ENCODE measurements around the gene ADH1C. TPM values are rescaled to one million over a fixed set of nuclear protein-coding genes. Genes with fewer than 3 reads are reported as not detected.

Gene ADH1C
- total RNA-seq, 1 experiment from 2014 or later: not detected

DNA sequence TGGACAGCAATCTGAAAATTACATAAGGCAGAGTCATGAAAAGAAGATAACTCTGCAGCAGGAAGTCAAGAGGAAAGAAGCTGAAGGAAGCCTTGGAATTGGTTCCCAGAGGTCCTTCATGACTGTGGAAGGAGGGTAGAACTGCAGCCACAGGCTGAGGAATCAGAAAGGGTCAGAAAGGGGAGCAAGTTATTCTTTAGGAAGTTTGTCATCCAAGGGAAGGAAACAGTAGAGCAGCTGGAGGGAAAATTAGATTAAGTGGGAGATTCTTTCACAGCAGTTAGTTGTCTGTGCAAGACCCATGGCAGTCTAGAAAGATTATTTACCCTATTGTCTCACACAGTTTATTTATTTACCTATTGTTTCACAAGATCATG, 9.3 kb upstream of the ADH1C start:
- no peaks in the 10 kb centered on the region for H3K9me3 ChIP-seq (ENCODE audit: control insufficient read depth, insufficient read depth, low read depth, low read length)
- in situ Hi-C loops (cut with HindIII; ENCODE audit: low pct_unique_long_range_greater_than_20kb, low sequenced_read_pairs) (no loop called here), intact Hi-C loops (cut with micrococcal nuclease; ENCODE audit: unreplicated experiment) (no loop called here)
- ChIA-PET CTCF (no interaction called here), POLR2A (no interaction called here)
- no peaks in the 10 kb centered on the region for H3K27me3 ChIP-seq (ENCODE audit: control insufficient read depth, insufficient read depth, low read length)
- H3K27ac ChIP-seq (ENCODE audit: low read length): no peak overlapping the region
- no peaks in the 10 kb centered on the region for H3K4me1 ChIP-seq (ENCODE audit: control insufficient read depth, insufficient read depth, low read length)
- DNase-seq (ENCODE audit: low read depth, low spot score) (no peak), ATAC-seq (no peak)
- no peaks in the 10 kb centered on the region for H3K36me3 ChIP-seq (ENCODE audit: control insufficient read depth, insufficient read depth, low read length)
- H3K4me3 ChIP-seq (ENCODE audit: low read depth in 2 of 2, low read length in 2 of 2): no peak overlapping the region
- BruUV-seq (replicated peaks): no TSS peak
- TF ChIP-seq, protein P1, sequence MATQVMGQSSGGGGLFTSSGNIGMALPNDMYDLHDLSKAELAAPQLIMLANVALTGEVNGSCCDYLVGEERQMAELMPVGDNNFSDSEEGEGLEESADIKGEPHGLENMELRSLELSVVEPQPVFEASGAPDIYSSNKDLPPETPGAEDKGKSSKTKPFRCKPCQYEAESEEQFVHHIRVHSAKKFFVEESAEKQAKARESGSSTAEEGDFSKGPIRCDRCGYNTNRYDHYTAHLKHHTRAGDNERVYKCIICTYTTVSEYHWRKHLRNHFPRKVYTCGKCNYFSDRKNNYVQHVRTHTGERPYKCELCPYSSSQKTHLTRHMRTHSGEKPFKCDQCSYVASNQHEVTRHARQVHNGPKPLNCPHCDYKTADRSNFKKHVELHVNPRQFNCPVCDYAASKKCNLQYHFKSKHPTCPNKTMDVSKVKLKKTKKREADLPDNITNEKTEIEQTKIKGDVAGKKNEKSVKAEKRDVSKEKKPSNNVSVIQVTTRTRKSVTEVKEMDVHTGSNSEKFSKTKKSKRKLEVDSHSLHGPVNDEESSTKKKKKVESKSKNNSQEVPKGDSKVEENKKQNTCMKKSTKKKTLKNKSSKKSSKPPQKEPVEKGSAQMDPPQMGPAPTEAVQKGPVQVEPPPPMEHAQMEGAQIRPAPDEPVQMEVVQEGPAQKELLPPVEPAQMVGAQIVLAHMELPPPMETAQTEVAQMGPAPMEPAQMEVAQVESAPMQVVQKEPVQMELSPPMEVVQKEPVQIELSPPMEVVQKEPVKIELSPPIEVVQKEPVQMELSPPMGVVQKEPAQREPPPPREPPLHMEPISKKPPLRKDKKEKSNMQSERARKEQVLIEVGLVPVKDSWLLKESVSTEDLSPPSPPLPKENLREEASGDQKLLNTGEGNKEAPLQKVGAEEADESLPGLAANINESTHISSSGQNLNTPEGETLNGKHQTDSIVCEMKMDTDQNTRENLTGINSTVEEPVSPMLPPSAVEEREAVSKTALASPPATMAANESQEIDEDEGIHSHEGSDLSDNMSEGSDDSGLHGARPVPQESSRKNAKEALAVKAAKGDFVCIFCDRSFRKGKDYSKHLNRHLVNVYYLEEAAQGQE (IDR thresholded peaks at IDR 0.05; ENCODE audit: insufficient read depth in 1 of 2, low read depth in 2 of 2, low read length in 1 of 2): no peak
- no peak for TF ChIP-seq TCF7L2 (IDR thresholded peaks at IDR 0.05; ENCODE audit: low read depth, low read length)
- no peak for TF ChIP-seq POLR2AphosphoS5 (IDR thresholded peaks at IDR 0.05; ENCODE audit: low read depth, low read length)
- no peak for TF ChIP-seq SIN3A (IDR thresholded peaks at IDR 0.05; ENCODE audit: borderline replicate concordance, insufficient read depth, low read depth, low read length)
- TF ChIP-seq, protein P2, sequence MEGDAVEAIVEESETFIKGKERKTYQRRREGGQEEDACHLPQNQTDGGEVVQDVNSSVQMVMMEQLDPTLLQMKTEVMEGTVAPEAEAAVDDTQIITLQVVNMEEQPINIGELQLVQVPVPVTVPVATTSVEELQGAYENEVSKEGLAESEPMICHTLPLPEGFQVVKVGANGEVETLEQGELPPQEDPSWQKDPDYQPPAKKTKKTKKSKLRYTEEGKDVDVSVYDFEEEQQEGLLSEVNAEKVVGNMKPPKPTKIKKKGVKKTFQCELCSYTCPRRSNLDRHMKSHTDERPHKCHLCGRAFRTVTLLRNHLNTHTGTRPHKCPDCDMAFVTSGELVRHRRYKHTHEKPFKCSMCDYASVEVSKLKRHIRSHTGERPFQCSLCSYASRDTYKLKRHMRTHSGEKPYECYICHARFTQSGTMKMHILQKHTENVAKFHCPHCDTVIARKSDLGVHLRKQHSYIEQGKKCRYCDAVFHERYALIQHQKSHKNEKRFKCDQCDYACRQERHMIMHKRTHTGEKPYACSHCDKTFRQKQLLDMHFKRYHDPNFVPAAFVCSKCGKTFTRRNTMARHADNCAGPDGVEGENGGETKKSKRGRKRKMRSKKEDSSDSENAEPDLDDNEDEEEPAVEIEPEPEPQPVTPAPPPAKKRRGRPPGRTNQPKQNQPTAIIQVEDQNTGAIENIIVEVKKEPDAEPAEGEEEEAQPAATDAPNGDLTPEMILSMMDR (IDR thresholded peaks at IDR 0.05): no peak

DNA sequence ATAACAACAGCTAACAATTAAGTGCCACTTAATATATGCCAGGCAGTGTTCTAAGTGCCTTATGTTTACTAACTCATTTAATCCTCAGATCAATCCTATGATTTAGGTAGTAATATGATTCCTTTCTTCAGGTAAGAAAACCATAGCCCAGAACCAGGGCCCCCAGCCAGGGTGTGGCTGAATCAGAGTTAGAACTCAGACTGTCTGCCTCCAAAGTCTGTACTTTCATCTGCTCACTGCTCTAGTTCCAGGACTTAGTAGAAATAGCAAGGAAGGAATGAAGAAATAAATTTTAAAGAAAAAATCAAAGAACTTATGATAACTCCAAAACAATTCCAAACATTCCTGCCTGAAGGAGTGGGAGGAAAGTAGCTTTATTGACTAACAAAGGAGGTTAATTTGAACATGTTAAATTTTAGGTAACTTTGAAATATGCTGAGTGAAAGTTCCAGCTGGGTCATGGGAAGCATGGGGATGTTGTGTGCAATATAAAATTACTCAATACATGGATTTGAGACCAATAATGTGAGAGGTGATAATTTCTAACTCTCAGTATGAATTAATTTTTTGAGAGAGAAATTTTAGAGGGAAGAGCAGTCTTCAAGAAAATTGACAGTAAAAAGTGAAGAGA, 8.8 kb upstream of the ADH1C start:
- Histone ChIP-seq H3K36me3 (ENCODE audit: control insufficient read depth, insufficient read depth, low read length) (no peaks in the 10 kb centered on the region), H3K4me3 (ENCODE audit: low read depth in 2 of 2, low read length in 2 of 2) (no peak overlapping the region), H3K27ac (ENCODE audit: low read length) (no peak overlapping the region), H3K9me3 (ENCODE audit: control insufficient read depth, insufficient read depth, low read depth, low read length) (no peaks in the 10 kb centered on the region), H3K27me3 (ENCODE audit: control insufficient read depth, insufficient read depth, low read length) (no peaks in the 10 kb centered on the region), H3K4me1 (ENCODE audit: control insufficient read depth, insufficient read depth, low read length) (no peaks in the 10 kb centered on the region)
- TF ChIP-seq, protein P2 (IDR thresholded peaks at IDR 0.05): no peak
- TF ChIP-seq, protein P1 (IDR thresholded peaks at IDR 0.05; ENCODE audit: insufficient read depth in 1 of 2, low read depth in 2 of 2, low read length in 1 of 2): no peak
- TF ChIP-seq SIN3A (IDR thresholded peaks at IDR 0.05; ENCODE audit: borderline replicate concordance, insufficient read depth, low read depth, low read length) (no peak), TCF7L2 (IDR thresholded peaks at IDR 0.05; ENCODE audit: low read depth, low read length) (no peak)
- in situ Hi-C loops (cut with HindIII; ENCODE audit: low pct_unique_long_range_greater_than_20kb, low sequenced_read_pairs): no loop called here
- intact Hi-C loops (cut with micrococcal nuclease; ENCODE audit: unreplicated experiment): no loop called here
- ChIA-PET CTCF (interaction anchor here (0.6 kb wide), 1 partner anchor 149 kb away, joined by 3 read pairs; the partner anchor contains the start of gene C4orf17), POLR2A (no interaction called here)
- BruUV-seq (replicated peaks): no TSS peak
- ATAC-seq: no peak
- no peak for DNase-seq (ENCODE audit: low read depth, low spot score)
